Measurements from ENCODE around the gene KIAA1671.

GRCh38 chr22:25094579-25094978 is 142.1 kb downstream of the KIAA1671 start:
- TF ChIP-seq GATA3 (IDR thresholded peaks at IDR 0.05; ENCODE audit: low read depth, low read length) (no peak), GATA2 (IDR thresholded peaks at IDR 0.05; ENCODE audit: low read depth, low read length) (no peak)
